ENCODE measurements around the gene MEGF8.

The MEGF8 gene

GRCh38 chr19:42392165-42392564 is 66.7 kb downstream of the MEGF8 start:
- H3K4me3 ChIP-seq (ENCODE audit: control insufficient read depth, low read depth, low read length), result no peak overlapping the region
- no peak for DNase-seq (ENCODE audit: low read depth)
- TF ChIP-seq, protein P1, sequence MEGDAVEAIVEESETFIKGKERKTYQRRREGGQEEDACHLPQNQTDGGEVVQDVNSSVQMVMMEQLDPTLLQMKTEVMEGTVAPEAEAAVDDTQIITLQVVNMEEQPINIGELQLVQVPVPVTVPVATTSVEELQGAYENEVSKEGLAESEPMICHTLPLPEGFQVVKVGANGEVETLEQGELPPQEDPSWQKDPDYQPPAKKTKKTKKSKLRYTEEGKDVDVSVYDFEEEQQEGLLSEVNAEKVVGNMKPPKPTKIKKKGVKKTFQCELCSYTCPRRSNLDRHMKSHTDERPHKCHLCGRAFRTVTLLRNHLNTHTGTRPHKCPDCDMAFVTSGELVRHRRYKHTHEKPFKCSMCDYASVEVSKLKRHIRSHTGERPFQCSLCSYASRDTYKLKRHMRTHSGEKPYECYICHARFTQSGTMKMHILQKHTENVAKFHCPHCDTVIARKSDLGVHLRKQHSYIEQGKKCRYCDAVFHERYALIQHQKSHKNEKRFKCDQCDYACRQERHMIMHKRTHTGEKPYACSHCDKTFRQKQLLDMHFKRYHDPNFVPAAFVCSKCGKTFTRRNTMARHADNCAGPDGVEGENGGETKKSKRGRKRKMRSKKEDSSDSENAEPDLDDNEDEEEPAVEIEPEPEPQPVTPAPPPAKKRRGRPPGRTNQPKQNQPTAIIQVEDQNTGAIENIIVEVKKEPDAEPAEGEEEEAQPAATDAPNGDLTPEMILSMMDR (conservative IDR thresholded peaks at IDR 0.05; ENCODE audit: control insufficient read depth, insufficient read depth, low read depth, low read length), result no peak

GRCh38 chr19:42394751-42395150 is 69.3 kb downstream of the MEGF8 start:
- TF ChIP-seq, protein P1 (conservative IDR thresholded peaks at IDR 0.05; ENCODE audit: control insufficient read depth, insufficient read depth, low read depth, low read length), result no peak
- DNase-seq (ENCODE audit: low read depth), result no peak
- no peak overlapping the region for H3K4me3 ChIP-seq (ENCODE audit: control insufficient read depth, low read depth, low read length)

DNA sequence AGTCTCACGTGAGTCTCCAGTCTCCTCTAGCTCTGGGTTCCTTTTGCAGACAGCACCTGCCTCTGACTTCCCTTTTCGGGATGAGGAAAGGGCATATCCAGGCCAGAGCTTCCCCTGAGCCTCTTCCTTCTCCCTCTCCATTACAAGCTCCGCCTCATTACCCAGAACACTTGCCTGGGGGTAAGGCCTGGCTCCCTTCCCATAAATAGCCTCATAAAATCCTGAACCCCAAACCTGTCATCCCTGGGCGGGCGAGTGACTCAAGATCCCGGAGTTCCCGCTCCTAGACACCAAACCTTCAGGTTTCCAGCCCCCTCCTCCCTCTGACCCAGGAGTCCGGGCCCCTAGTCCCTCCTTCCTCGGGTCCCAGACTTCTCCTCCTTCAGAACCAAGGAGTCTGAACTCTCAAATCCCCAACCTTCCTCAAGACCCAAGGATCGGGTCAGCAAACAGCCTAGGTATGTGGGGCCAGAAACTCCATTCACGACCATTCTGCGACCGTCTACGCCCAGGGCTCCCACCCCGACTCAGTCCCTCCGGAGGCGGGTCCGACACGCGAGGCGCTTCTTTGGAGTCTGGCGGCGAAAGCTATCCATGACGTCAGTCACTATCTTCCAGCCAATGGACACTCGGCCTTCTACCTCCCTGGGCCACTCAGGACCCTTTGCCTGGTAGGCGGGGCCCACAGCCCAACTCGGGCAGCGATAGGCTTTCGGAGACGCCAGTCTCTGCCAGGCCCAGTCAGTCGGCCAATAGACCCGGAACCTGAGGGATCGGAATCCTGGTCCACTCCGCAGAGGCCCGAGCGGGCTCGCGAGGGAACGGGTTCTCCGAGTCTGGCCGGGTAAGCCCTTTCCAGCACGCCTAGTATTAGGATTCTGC is 71.2 kb downstream of the MEGF8 start:
- peak overlapping the region; percentile 79 for H3K4me3 ChIP-seq (ENCODE audit: control insufficient read depth, low read depth, low read length)

DNA sequence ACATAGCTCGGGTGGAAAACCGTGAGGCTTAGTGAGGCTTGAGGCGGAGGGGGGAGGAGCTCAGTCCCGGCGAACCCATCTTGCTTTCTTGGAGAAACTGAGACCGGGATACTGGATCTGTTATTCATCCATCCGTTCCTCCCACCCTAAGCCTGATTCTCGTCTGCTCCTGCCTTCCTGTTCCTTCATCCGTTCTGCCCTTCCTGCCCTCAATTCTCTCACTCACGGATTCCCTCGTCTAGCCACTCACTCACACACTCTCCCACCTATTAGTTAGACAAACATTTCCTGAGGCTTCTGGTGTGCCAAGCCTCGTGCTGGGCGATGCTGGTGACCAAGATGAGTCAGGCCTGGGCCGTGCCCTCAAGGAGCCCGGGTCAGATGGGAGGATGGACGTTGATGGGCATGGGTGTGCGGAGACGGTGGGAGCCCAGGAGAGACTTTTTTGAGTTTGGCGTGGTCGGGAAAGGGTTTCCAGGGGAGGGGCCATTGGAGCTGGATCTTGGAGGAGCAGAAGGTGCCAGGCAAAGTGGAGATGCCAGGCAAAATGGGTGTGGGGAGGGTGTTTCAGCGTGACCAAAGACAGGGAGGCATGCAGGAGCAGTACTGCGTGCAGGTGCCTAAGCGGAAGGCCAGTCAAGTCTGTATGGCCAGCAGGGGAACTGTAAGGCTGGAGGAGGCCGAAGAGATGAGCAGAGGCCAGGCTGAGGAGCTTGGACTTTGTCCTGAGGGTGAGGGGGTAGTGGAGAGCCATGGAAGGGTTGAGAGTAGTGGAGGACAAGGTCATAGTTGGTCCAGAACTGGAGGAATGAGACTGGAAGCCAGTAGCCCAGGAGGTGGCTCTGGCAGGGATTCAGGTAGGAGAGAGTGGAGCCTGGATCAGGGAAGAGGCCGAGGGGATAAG is 72.1 kb downstream of the MEGF8 start:
- peak overlapping the region; percentile 79 for H3K4me3 ChIP-seq (ENCODE audit: control insufficient read depth, low read depth, low read length)
- TF ChIP-seq, protein P1 (conservative IDR thresholded peaks at IDR 0.05; ENCODE audit: control insufficient read depth, insufficient read depth, low read depth, low read length), result no peak
- peak; percentile 49 for DNase-seq (ENCODE audit: low read depth)

More for the DNA sequence above, 71.2 kb downstream of the MEGF8 start:
- DNase-seq (ENCODE audit: low read depth), result peak; percentile 98
- TF ChIP-seq, protein P1 (conservative IDR thresholded peaks at IDR 0.05; ENCODE audit: control insufficient read depth, insufficient read depth, low read depth, low read length), result no peak

DNA sequence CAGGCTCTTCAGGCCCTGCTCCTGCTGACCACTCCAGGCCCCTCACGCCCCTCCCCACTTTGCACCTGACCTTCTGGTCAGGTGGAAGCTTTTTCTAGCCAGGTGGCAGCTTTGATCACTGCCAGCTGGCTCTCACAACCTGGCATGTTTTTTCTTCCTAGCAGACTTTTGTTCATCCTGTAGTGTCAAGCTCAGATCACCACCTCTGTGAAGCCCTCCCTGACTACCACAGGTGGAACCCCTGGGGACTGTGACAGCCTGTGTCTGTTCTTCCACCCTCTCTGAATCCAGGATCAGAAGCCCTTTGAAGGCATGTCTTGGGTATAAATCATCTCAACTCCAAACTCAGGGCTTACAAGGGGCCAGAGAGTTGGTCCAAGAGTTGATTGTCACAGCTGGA is 75.0 kb downstream of the MEGF8 start:
- TF ChIP-seq, protein P1 (conservative IDR thresholded peaks at IDR 0.05; ENCODE audit: control insufficient read depth, insufficient read depth, low read depth, low read length), result no peak
- no peak overlapping the region for H3K4me3 ChIP-seq (ENCODE audit: control insufficient read depth, low read depth, low read length)
- no peak for DNase-seq (ENCODE audit: low read depth)

- DNase-seq (ENCODE audit: low read depth), result peak; percentile 77
- H3K4me3 ChIP-seq (ENCODE audit: control insufficient read depth, low read depth, low read length), result peak overlapping the region; percentile 42
- TF ChIP-seq, protein P1 (conservative IDR thresholded peaks at IDR 0.05; ENCODE audit: control insufficient read depth, insufficient read depth, low read depth, low read length), result peak; percentile 75
These were observed 76.2 kb downstream of the MEGF8 start for GRCh38 chr19:42401365-42402303.
